ENCODE results near the gene PRKAR2B. TPM values are rescaled to one million over a fixed set of nuclear protein-coding genes. Genes with fewer than 3 reads are reported as not detected.

Gene PRKAR2B
- total RNA-seq, 4 donors from 2014 or later: 3.0 to 28.1 (median 5.7) TPM

DNA sequence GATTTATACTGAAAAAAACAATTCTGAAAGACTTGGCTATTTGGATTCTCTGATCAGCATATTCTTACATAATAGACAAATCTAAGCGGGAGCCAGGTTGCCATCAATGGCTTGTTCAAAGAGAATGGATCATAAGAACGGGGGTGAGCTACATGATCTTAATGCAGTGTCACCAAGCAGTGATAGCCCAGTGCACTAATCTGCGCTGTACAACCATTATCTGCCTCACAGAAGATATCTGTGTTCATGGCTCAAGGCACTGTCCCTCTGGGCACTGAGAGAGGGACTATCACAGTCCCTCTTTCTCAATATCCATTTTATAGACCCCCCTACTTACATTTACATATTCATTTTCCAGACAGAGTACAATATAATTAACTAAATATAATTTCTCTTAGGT lies 22.9 kb upstream of the PRKAR2B start:
- Histone ChIP-seq H3K36me3 (no peaks in the 10 kb centered on the region), H3K4me1 (no peaks in the 10 kb centered on the region), H3K27me3 (no peaks in the 10 kb centered on the region), H3K9me3 (no peaks in the 10 kb centered on the region), H3K4me3 (no peak overlapping the region), H3K27ac (no peak overlapping the region)
- DNase-seq: no peak
- TF ChIP-seq, protein P1, sequence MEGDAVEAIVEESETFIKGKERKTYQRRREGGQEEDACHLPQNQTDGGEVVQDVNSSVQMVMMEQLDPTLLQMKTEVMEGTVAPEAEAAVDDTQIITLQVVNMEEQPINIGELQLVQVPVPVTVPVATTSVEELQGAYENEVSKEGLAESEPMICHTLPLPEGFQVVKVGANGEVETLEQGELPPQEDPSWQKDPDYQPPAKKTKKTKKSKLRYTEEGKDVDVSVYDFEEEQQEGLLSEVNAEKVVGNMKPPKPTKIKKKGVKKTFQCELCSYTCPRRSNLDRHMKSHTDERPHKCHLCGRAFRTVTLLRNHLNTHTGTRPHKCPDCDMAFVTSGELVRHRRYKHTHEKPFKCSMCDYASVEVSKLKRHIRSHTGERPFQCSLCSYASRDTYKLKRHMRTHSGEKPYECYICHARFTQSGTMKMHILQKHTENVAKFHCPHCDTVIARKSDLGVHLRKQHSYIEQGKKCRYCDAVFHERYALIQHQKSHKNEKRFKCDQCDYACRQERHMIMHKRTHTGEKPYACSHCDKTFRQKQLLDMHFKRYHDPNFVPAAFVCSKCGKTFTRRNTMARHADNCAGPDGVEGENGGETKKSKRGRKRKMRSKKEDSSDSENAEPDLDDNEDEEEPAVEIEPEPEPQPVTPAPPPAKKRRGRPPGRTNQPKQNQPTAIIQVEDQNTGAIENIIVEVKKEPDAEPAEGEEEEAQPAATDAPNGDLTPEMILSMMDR (IDR thresholded peaks at IDR 0.05): no peak
- no peak for TF ChIP-seq POLR2A (IDR thresholded peaks at IDR 0.05)

DNA sequence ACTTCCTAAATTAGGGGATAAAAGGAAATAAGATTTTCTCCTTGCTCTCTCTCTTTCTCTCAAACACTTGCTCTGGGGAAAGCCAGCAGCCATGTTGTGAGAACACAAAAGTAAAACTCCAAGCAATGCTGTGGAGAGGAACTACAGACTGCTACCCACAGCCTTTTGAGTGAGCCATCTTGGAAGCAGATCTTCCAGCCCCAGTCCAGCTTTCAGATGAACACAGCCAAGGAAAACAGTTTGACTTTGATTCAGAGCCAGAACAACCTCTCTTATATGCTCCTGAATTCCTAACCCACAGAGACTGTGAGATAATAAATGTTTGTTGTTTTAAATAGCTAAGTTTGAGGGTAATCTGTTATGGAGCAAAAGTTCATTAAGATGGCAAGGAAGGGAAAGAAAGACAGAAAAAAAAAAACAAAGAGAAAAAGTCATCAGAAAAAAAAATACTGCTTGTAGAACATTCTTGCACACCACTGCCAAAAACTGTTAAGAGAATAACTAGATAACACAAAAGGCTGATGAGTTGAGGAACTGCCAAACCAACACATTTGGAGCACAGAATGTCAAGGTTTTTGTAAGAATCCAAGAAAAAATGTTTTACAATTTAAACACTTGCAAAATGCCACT lies 20.9 kb upstream of the PRKAR2B start:
- H3K36me3 ChIP-seq: no peaks in the 10 kb centered on the region
- H3K4me3 ChIP-seq: no peak overlapping the region
- DNase-seq: no peak
- no peaks in the 10 kb centered on the region for H3K9me3 ChIP-seq
- H3K4me1 ChIP-seq: no peaks in the 10 kb centered on the region
- H3K27me3 ChIP-seq: no peaks in the 10 kb centered on the region
- H3K27ac ChIP-seq: no peak overlapping the region
- no peak for TF ChIP-seq POLR2A (IDR thresholded peaks at IDR 0.05)
- TF ChIP-seq, protein P1 (IDR thresholded peaks at IDR 0.05): no peak

DNA sequence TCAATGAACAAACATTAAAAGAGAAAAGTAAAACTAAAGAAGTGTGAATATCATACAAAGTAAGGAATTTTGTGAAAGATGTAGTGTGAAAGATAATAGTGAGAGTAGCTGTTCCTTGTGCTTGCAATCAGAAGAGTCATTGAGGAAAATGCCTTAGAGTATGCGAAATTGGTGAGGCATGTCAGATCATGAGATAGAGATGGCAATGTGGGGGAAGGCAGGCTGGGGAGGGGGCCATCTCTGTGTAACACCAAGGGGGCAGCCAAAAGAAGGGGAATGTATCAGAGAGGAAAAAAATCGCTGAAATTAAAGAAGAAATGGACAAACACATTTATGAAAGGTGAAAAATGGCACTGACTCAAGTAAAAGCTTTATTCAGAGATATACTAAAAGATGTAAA lies 19.6 kb upstream of the PRKAR2B start:
- Histone ChIP-seq H3K9me3 (no peaks in the 10 kb centered on the region), H3K4me3 (no peak overlapping the region), H3K4me1 (no peaks in the 10 kb centered on the region), H3K27ac (no peak overlapping the region), H3K36me3 (no peaks in the 10 kb centered on the region), H3K27me3 (no peaks in the 10 kb centered on the region)
- TF ChIP-seq POLR2A (IDR thresholded peaks at IDR 0.05): no peak
- TF ChIP-seq, protein P1 (IDR thresholded peaks at IDR 0.05): no peak
- DNase-seq: no peak

DNA sequence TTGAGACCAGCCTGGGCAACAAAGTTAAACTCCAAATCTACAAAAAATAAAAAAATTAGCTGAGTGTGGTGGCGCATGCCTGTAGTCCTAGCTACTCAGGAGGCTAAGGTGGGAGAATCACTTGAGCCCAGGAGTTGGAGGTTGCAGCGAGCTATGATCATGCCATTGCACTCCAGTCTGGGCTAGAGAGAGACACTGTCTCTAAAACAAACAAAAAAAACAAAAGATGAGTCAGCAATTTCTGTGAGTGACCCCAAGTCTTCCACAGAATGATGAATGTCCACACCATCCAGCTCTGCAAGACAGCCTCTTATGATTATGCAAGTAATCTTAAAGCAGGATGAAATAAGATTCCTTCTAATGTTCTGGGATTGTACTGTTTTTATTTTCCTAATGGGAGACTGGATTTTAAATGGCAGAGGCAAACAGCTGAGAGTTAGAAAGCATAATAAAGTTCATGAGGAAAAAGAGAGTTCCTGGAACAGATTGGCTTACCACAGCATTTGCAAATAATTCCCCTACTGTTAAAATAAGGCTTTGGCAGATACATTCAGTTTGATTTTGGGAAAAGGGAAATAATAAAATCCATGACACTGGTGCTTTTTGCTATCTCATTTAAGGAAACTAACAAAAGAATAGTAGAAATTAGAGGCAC lies 18.9 kb upstream of the PRKAR2B start:
- no peaks in the 10 kb centered on the region for H3K27me3 ChIP-seq
- TF ChIP-seq, protein P1 (IDR thresholded peaks at IDR 0.05): no peak
- DNase-seq: no peak
- no peak overlapping the region for H3K27ac ChIP-seq
- no peaks in the 10 kb centered on the region for H3K36me3 ChIP-seq
- H3K9me3 ChIP-seq: no peaks in the 10 kb centered on the region
- no peak overlapping the region for H3K4me3 ChIP-seq
- H3K4me1 ChIP-seq: no peaks in the 10 kb centered on the region

DNA sequence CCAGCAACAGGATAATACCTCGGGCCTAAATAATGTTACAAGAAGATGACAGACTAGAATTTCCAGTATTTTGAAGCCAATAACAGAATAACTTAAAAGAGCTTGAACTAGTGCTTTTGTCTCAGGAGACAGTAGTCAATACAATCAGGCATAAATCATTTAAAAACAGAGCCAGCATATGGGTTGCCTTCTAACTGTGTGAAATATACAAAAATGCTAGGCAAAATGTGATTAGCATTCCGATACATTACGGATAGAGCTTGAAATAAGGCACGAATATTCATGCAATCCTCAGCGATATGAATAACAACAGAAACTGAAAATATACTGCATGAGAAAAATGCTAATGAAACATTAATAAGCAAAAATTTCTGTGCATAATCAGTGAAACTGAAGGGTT lies 18.3 kb upstream of the PRKAR2B start:
- H3K36me3 ChIP-seq: no peaks in the 10 kb centered on the region
- no peaks in the 10 kb centered on the region for H3K9me3 ChIP-seq
- DNase-seq: no peak
- no peak overlapping the region for H3K4me3 ChIP-seq
- H3K4me1 ChIP-seq: no peaks in the 10 kb centered on the region
- no peak for TF ChIP-seq POLR2A (IDR thresholded peaks at IDR 0.05)
- TF ChIP-seq, protein P1 (IDR thresholded peaks at IDR 0.05): no peak
- no peak overlapping the region for H3K27ac ChIP-seq
- H3K27me3 ChIP-seq: no peaks in the 10 kb centered on the region

All from Peyer's patch (tissue), 4 donors.